Measurements from ENCODE around the gene COL1A2.

The COL1A2 gene

DNA sequence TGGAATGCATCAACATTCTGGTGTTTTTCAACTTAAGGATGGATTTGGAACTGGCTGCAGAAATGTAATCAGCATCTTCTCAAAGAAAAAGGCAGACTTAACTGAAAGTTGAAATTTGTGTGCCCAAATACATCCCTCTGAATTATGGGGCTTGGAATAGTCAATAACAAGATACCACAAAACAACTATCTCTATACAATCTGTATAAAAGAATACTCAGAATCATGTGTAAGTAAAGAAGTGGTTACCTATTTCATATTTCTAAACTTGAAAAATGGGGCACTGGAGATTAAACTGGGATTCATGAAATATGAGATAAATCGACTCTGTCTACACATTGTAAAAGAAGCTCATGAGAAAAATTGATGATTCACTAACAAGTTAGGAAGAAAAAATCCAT, 6.2 kb upstream of the COL1A2 start:
- no peak overlapping the region for H3K9ac ChIP-seq (ENCODE audit: low read depth, low read length)
- H3K4me3 ChIP-seq (ENCODE audit: low read depth in 1 of 2, low read length in 2 of 2), result no peak overlapping the region
- H3K4me1 ChIP-seq (ENCODE audit: insufficient read depth, low read length), result no peaks in the 10 kb centered on the region
- ATAC-seq (ENCODE audit: insufficient read depth, low read depth) (no peak), DNase-seq (no peak)
- no peaks in the 10 kb centered on the region for H4K20me1 ChIP-seq (ENCODE audit: insufficient read depth, low read length)
- no peaks in the 10 kb centered on the region for H3K36me3 ChIP-seq (ENCODE audit: insufficient read depth, low read length)
- no peak overlapping the region for H3K4me2 ChIP-seq (ENCODE audit: insufficient read depth, low read length)
- no peak overlapping the region for H3K27ac ChIP-seq (ENCODE audit: low read length)
- no peak overlapping the region for H2AFZ ChIP-seq (ENCODE audit: low read depth, low read length)
- no peak for TF ChIP-seq EZH2 (IDR thresholded peaks at IDR 0.05; ENCODE audit: borderline replicate concordance, low read depth, low read length, severe bottlenecking)
- TF ChIP-seq, protein P1, sequence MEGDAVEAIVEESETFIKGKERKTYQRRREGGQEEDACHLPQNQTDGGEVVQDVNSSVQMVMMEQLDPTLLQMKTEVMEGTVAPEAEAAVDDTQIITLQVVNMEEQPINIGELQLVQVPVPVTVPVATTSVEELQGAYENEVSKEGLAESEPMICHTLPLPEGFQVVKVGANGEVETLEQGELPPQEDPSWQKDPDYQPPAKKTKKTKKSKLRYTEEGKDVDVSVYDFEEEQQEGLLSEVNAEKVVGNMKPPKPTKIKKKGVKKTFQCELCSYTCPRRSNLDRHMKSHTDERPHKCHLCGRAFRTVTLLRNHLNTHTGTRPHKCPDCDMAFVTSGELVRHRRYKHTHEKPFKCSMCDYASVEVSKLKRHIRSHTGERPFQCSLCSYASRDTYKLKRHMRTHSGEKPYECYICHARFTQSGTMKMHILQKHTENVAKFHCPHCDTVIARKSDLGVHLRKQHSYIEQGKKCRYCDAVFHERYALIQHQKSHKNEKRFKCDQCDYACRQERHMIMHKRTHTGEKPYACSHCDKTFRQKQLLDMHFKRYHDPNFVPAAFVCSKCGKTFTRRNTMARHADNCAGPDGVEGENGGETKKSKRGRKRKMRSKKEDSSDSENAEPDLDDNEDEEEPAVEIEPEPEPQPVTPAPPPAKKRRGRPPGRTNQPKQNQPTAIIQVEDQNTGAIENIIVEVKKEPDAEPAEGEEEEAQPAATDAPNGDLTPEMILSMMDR (IDR thresholded peaks at IDR 0.05; ENCODE audit: borderline replicate concordance, extremely low read depth, low read length, poor library complexity, severe bottlenecking), result no peak
- H3K27me3 ChIP-seq (ENCODE audit: insufficient read depth, low read length, poor library complexity), result peaks cover 4% of the 10 kb centered on the region
- H3K9me3 ChIP-seq (ENCODE audit: insufficient read depth, low read length, severe bottlenecking), result no peaks in the 10 kb centered on the region
- no peaks in the 10 kb centered on the region for H3K79me2 ChIP-seq (ENCODE audit: insufficient read depth, low read length)

DNA sequence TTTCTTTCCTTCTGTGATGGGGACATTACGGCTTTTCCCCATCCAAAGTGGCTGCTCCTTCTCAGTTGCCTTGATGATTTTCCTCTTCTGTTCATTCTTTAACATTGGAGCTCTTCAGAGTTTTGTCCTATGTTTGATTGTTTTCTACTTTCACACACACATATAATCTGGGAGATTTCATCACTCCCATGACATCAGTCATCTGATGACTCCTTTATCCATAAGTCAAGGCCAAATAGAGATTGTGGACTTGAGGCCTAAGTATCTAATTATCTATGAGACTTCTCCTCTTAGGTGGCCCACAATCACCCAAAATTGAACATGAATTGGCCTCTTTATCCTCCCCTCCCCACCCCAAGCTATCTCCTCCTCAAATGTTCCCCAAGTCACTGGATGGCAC, 5.3 kb upstream of the COL1A2 start:
- no peak for DNase-seq
- Histone ChIP-seq H3K36me3 (ENCODE audit: insufficient read depth, low read length) (no peaks in the 10 kb centered on the region), H3K27ac (ENCODE audit: low read length) (no peak overlapping the region), H3K9ac (ENCODE audit: low read depth, low read length) (no peak overlapping the region), H3K4me1 (ENCODE audit: insufficient read depth, low read length) (no peaks in the 10 kb centered on the region), H4K20me1 (ENCODE audit: insufficient read depth, low read length) (no peaks in the 10 kb centered on the region), H3K9me3 (ENCODE audit: insufficient read depth, low read length, severe bottlenecking) (no peaks in the 10 kb centered on the region), H3K79me2 (ENCODE audit: insufficient read depth, low read length) (no peaks in the 10 kb centered on the region), H2AFZ (ENCODE audit: low read depth, low read length) (no peak overlapping the region), H3K27me3 (ENCODE audit: insufficient read depth, low read length, poor library complexity) (peaks cover 6% of the 10 kb centered on the region), H3K4me2 (ENCODE audit: insufficient read depth, low read length) (no peak overlapping the region), H3K4me3 (ENCODE audit: low read depth in 1 of 2, low read length in 2 of 2) (no peak overlapping the region)
- TF ChIP-seq, protein P1 (IDR thresholded peaks at IDR 0.05; ENCODE audit: borderline replicate concordance, extremely low read depth, low read length, poor library complexity, severe bottlenecking), result no peak
- TF ChIP-seq EZH2 (IDR thresholded peaks at IDR 0.05; ENCODE audit: borderline replicate concordance, low read depth, low read length, severe bottlenecking), result no peak
- ATAC-seq (ENCODE audit: insufficient read depth, low read depth), result no peak

DNA sequence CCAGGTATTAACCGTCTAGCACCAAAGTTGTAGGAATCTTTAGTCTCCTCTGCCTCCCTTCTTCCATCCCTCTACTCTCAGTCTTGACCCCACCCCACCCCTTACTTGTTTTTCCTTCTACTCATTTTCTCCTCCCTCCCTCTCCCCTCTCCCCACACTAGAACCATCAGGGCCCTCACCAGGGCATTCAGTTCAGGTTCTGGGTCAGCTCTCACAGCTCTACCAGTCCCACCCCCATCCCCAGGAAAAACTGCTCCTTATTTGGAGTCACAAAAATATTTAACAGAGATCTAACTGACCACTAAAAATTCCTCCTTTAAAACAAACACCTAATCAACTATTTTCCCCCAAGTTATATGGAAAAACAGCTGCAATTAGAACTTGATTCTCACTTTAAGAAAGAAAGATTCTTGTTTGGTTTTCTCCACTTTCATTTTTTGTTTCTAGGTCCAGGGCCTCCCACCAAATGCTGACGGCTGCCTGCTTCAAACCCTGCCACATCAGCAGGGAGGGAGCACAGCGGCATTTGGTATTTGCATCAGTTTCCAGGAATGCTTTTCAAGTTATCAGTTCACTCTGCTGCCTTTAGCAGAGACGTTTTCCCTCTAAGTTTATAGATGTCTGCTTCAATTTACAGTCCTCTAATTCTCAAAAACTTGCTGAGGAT, 2.8 kb upstream of the COL1A2 start:
- Histone ChIP-seq H2AFZ (ENCODE audit: low read depth, low read length) (no peak overlapping the region), H3K9me3 (ENCODE audit: insufficient read depth, low read length, severe bottlenecking) (no peaks in the 10 kb centered on the region), H3K9ac (ENCODE audit: low read depth, low read length) (no peak overlapping the region), H3K4me2 (ENCODE audit: insufficient read depth, low read length) (no peak overlapping the region), H3K36me3 (ENCODE audit: insufficient read depth, low read length) (no peaks in the 10 kb centered on the region), H3K27ac (ENCODE audit: low read length) (no peak overlapping the region), H3K79me2 (ENCODE audit: insufficient read depth, low read length) (no peaks in the 10 kb centered on the region), H3K27me3 (ENCODE audit: insufficient read depth, low read length, poor library complexity) (peaks cover 10% of the 10 kb centered on the region), H3K4me1 (ENCODE audit: insufficient read depth, low read length) (no peaks in the 10 kb centered on the region), H3K4me3 (ENCODE audit: low read depth in 1 of 2, low read length in 2 of 2) (no peak overlapping the region), H4K20me1 (ENCODE audit: insufficient read depth, low read length) (no peaks in the 10 kb centered on the region)
- DNase-seq (no peak), ATAC-seq (ENCODE audit: insufficient read depth, low read depth) (no peak)
- no peak for TF ChIP-seq EZH2 (IDR thresholded peaks at IDR 0.05; ENCODE audit: borderline replicate concordance, low read depth, low read length, severe bottlenecking)
- TF ChIP-seq, protein P1 (IDR thresholded peaks at IDR 0.05; ENCODE audit: borderline replicate concordance, extremely low read depth, low read length, poor library complexity, severe bottlenecking), result no peak
